GM12892 (cell line): ENCODE measurements around the gene STX18.

Experiments
- POLR2A ChIP-seq: IDR thresholded peaks from 2 replicates; pipeline ENCODE4 v1.6.1; 2011; ENCODE audit warnings: low read depth, low read length, control low read depth
- POLR2AphosphoS5 ChIP-seq: IDR thresholded peaks from 2 replicates; pipeline ENCODE4 v1.6.1; 2011; ENCODE audit warnings: low read depth, low read length, control low read depth
- TAF1 ChIP-seq: IDR thresholded peaks from 2 replicates; pipeline ENCODE4 v1.6.1; 2011; ENCODE audit warnings: low read depth, mild to moderate bottlenecking, control low read depth, low read length, borderline replicate concordance

DNA sequence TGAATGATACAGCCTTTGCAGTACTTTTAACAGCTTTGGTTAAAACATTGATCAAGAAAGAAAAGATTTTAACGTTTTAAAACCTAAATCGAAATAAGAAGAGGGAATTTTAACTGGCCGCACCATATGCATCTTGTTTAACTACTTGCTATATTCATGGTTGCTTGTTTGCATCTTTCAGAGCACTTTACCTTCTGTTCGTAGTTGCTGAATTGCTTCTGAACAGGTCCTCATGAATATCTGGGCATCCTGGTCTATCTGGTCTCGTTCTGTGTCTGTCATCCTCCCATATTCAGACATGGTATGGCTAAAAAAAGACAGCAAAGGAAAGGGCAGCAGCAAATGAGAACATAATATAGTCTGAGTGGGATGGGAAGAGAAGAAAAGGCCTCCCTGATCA is 82.7 kb downstream of the STX18 start:
- TF ChIP-seq POLR2A (no peak), POLR2AphosphoS5 (no peak), TAF1 (no peak)
